ENCODE data around the gene SCAPER.
A peak's percentile ranks its signal among the peaks of the same experiment; 100 is the strongest.
"Not testable (repeated sequence)": the region's sequence is repeated elsewhere in the genome, so short reads cannot be mapped to it uniquely, and the experiment has no call there.

The SCAPER gene

DNA sequence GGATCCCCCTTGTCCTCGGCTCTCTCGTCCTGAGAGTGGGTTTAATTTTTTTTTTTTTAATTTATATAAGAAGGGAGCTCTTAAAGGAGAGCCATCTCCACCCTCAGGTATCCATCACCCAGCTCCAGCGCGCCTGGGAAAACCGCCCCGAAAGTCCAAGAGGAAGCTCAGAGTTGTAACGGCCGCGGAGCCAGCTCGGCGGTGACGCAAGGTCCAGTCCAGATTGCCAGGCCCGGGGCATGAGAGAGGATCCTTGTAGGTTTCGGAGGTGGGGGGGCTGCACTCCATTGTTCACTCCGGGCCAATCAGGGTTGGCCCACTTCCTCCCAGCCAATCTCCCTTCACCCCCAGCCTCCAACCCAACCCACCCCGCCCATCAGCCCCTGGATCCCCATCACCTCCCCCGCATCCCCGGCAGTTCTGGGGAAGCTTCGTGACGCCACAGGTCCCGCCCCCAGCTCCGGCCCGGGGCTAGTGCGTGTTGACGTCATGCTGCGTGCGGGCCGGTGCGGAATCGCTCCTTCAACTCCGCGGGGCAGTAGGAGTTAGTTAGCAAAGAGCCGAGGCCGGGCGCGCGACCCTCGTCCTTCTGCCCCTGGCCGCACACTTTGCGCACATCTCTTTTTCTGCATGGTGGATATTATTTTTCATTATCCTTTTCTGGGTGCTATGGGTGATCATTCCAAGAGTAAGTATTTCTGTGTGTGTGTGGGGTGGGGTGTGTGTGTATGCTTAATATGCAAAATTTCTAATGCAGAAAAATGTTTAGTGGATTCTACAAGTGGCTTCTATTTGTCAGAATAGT is 568.7 kb downstream of the SCAPER start, which contains the start of gene ISL2:
Gene ISL2 (plus strand): TSS at position 520 of the 805 bp plus-strand sequence. CDS start 111 bp downstream, at position 631.
- peak; percentile 94 for DNase-seq

DNA sequence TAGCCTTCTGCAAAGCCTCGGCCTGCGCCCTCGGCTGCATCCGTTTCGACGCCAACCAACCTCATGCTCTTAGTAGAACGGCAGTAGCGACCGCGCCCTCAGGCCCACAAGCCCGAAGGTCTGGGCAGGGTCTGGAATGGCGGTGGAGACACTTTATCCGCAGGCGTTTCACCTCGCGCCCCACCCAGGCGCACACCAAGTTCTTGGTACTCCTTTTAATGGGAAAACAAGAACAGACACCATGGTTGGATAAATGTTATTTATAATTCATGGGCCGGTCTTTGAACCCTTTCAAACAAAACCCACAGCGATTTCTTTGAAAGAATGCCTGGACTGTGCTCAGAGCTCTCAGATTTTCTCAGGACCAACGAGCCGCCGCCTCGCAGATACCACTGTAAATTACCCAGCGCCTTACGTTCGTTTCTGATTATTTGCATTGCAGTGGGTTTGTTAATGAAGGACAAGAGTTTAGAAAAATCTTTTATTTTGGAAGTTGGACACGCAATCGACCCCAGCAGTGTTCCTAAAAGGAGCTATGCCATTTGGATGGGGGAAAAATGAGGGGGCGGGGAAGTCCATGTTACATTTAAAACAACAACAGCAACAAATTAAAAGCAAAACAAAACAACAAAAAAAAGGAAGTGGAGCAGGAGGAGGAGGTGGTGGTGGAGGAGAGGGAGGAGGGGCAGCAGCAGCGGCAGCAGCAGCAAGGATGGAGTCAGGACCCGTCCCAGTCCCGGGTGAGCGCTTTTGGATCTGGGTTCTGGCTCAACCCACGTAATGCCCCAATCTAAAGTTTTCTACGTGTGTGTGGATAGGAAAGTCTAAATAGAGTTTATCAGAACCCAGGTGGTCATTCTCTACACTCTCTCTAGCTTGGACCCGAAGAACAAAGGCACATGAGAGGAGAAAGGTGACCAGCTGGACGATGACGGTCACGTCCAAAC is 569.6 kb downstream of the SCAPER start:
- peak; percentile 80 for DNase-seq

DNA sequence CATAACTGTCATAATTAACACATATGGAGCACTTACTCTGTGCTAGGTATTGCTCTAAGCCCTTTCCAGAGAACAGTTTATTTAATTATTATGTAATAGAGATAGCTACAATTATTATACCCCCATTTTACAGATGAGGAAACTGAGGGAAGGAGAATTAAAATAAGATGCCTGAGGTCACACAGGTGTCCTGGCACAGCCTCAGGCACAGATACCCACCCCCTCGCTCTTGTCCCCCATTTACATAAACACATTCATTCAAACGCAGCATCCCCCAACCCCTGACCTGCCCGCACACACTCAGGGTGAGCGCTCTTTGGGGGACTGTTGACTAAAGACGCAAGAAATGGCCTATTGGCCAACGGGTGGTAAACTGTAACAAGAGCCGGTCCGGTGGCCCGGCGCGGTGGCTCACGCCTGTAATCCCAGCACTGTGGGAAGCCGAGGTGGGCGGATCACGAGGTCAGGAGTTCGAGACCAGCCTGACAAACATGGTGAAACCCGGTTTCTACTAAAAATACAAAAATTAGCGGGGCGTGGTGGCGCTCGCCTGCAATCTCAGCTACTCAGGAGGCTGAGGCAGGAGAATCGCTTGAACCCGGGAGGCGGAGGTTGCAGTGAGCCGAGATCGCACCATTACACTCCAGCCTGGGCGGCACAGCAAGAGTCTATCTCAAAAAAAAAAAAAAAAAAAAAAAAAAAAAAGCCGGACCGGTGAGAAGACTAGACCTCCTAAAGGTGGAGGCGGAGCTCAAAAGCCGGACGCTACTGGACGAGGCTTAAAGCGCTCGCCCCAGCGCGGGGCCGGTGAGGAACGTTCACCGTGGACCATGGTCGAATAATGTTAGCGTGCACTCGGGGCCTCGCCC is 570.5 kb downstream of the SCAPER start:
- DNase-seq = no peak

DNA sequence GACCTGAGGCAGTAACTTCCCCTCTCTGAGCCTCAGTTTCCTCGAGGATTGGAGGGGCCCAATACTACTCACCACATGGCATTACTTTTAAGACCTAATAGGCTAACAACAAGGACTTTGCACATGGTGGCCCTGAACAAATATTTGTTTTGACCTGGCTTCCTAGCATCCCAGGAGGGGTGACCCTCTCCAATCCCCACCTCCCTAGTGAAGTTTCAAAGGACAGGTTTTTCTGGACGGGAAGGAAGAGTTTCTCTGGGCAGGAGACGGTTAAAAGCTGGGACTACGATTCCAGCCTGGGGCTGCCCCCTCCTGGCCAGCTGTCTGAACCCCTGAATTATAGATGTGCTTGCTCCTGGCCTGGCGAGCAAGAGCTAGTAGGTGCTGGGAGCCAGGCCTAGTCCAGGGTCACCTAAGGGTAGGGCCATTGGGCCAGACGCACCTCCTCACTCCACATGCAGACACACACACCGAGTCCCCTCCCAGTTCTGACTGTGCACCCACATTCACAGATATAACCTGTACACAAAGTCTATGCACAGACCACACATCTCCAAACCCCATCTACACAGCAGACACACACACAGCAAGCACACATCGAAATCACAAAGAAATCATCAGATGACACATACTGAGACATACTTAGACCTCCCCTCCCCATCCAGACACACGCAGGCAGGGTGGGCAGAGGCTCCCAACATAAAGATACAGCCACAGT is 571.3 kb downstream of the SCAPER start:
- peak; percentile 22 for DNase-seq

DNA sequence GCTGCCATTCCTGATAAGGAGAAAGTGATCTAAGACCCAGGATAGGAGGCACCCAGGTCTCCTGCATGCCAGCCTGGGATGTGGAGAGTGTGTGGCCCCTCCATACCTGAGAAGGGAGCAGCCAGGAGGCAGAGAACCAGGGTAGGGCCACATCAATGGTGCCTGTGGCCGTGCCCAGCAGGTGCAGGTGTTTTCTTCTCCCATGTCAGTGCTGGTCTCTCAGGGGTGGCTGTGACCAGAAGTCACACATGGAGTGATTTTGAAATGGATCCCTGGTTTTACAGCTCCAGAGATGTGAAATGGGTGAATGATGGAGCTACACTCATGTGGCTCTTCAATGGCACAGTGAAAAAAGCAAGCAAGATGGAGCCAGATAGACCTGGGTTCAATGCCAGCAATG is 571.8 kb downstream of the SCAPER start:
- DNase-seq = no peak

DNA sequence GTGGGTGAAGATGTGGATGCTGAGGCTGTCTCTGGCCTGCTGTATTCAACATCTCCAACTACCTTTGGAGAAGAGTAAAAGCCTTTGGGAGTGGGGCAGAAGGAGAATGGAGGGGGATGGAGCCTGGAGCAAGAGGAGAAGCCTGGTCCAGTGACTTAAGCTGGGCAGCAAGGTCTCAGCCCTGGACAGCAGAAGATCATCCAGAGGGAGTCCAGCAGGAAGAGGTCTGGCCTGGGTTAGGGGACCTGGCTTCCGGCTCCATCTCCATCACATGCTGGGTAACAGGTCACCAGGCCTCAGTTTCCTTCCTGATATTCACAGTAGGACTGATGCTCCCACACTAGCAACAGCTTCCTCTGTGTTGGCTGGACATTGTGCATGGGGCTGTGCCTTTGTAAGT is 572.3 kb downstream of the SCAPER start:
- DNase-seq = no peak

DNA sequence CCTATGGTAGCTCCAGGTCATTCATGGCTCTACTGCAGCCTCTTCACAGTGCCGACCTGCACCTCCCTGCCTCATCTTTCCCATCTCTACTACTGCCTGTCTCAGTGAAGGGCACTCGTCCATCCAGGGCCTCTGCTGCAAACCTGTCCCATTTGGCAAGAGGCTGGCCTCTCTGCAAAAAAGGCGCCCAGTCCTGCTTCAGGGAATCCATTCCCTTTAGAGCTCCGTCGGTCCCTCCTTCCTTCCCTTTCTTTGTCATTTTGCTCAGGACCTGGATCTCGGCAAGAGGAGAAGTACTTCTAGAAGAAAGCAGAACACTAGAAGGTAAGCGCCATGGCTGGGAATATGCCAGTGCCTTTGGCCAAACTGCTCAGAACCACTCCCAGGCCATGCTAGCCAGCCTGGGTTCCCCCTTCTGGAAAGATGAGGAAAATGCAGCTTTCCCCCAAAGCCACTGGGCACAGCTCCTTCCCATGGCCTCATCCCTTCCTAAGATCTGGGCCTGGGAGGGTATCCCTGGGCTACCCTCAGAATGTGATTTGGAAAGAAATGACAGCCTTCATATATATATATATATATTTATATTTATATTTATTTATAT is 575.0 kb downstream of the SCAPER start:
- DNase-seq = peak; percentile 54

DNA sequence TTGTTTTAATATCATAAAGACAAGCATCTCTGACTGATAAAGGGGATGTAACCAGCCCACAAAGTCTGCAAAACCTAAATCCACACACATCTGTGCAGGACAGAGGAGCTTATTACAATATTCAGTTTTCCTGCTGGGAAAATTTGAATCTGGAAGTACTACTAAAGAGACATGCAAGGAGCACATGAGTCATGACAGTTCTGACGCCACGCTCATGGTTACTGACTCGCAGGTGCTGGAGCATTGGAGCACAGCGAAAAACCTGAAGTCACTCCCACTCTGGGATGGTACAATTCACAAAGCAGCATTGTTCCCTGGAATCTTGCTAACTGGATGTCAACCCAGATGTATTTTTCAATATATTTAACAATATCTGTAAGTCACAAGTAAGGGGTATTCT is 576.2 kb downstream of the SCAPER start:
- DNase-seq = peak; percentile 28

DNA sequence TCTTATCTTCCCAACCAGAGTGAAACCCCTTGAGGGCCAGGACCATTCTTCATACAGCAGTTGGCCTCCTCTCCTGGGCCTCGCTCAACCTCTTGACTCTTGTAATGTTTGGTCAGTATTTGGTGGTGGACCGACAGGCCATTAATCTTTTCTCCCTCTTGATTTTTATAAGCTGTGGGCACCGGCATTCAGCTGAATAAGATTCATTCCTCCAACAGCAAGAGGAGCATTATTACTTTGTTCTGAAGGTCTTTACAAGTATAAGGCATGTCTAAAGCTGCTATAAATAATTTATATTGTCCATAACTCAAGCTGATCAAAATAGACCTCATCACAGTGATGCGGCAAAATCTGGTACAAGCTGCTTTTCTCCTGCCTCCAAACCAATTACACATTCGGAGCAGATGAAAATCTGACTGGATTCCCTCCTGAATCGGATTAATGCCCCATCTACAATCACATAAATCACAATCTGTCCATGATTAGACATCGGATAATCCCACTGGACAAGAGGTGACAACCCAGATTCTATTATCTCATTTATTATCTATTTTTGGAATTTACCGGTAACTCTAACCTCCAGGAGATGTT is 576.9 kb downstream of the SCAPER start:
- DNase-seq = no peak

DNA sequence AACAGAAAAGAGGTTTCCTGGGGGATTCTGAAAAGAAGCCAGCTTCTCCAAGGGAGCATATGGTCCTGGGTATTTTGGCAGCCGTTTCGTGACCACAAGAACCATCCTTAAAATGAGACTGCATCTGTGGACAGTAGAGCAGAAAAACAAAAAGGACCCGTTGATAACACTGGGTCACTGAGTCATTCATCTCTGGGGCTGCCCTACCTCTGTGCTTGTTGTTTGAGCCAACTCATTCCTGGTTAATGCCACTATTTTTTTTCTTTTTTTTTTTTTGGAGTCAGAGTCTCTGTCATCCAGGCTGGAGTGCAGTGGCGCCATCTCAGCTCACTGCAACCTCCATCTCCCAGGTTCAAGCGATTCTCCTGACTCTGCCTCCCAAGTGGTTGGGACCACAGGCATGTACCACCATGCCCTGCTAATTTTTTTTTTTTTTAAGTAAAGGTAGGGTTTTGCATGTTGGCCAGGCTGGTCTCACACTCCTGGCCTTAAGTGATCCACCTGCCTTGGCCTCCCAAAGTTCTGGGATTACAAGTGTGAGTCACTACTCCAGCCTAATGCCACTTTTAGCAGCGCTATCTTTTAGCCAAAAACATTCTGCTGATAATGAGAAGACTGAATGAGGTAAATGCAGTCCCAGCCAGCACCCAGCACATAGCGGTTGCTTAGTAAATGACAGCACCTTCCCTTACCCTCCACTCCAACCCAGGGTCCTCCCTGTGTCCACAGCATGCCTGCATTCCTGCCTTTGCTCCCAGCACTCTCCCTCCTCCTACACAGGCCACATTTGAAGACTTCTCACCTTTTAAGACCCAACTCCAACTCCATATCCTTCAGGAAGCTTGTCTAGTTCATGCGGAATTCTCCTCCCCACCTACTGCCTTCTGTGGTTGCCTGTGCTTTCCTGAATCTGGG is 577.7 kb downstream of the SCAPER start:
- DNase-seq = no peak

DNA sequence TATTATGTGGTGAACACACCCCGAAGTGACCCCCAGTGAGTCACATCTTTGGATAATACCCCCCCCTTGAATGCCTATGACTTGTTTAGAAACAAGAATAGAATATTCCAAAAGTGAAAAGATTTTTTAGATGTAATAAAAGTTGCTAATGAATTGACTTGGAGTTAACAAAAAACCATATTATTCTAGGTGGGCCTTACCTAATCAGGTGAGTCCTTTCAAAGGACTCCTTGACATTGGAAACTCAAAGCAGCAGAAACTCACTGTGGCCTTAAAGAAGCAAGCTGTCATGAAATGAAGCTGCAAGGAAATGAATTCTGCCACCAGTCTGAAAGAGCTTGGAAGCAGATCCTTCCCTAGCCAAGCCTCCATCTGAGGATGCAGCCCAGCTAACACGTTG is 579.4 kb downstream of the SCAPER start:
- DNase-seq = no peak

DNA sequence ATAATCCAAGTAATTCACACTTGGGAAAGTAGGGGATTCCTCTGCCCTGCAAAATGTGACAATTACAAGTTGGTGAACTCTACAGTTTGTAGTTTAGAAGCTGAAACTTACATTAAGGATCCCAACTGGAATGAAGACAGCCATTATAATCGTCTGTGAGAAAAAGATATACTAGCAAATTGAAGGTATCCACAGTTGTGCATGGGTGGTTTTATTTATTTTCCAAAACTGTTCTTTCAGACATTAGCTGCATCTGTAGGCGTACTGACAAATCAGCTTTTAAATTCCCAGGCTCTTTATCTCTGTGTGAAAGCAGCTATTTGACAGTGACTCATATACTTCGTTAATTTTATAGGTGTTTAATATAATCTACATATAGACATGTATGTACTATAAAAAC is 581.1 kb downstream of the SCAPER start:
- DNase-seq = no peak

DNA sequence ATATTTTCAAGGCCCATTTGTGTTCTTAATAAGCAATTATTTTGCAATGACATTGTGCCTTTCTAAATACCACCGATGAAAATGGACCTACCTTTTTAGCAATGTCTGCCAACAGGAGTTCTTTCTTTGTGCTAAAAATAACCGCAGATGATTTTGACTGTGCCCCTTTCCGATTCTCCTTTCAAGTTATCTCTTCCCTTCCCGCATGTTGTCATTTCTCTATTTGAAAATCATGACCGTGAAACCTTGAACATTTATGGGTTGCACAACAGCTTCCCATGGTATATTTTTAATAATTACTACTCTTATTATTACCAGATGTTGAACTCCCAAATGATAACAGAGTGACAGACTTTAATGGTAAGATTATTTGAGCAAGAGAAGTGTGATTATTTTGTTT is 583.5 kb downstream of the SCAPER start:
- no peak for DNase-seq

DNA sequence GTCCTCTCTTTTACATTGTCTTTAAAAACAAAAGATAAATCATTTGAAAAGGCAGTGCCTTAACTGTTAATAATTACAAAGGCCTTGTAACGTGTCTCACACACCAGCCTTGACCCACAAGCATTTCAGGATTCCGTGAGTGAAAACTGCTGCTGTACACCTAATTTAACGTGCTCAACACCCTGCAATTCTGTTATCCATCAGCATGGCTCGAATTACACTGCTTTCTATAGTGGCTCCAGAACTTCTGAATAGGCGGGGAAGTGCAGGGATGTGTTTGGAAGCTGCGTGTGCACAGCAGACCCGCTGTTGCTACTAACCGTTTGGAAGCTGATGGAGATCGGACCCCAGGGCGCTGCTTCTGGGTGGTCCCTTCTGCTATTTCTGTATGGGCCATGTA is 584.0 kb downstream of the SCAPER start:
- no peak for DNase-seq

DNA sequence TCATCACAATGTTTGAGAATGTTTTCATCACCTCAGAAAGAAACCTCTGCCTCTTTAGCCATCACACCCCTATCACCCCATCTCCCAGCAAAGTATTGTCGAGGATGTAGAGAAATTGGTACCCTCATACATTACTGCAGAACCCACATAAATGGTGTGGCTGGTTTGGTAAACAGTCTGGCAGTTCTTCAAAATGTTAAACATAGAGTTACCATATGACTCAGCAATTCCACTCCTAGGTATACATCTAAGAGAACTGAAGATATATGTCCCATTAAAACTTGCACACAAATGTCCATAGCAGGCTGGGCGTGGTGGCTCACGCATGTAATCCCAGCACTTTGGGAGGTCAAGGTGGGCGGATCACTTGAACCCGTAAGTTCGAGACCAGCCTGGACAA is 585.1 kb downstream of the SCAPER start:
- no peak for DNase-seq

DNA sequence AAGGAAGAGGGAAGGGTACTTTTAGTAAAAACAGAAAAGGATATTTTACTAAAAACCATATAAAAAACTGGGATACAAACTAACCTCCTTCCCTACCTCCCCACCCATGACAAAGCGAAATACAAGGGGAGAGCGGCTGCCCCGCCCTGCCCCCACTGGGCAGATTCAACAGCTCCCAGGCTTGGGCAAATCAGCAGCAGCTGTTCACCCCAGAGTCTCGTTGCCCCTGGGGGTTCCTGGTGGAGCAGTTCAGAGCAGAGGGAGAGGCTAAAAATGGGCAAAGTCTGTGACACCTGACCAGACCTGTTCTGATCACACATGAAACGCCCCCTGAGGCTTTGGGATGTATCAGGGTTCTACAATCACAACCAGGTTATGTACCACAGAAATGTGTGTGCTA is 591.4 kb downstream of the SCAPER start:
- no peak for DNase-seq

DNA sequence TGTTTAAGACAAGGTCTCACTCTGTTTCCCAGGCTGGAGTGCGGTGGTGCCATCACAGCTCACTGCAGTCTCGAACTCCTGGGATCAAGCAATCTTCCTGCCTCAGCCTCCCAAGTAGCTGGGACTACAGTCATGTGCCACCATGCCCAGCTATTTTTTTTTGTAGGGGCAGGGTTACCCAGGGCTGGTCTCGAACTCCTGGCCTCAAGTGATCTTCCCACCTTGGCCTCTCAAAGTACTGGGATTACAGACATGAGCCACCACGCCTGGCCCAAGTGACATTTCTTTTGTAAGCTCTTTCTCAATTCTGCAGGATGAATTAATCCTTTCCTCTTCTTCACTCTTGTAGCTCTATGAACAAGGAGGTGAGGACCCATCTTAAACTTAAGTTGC is 592.0 kb downstream of the SCAPER start:
- not testable (repeated sequence) for DNase-seq

DNA sequence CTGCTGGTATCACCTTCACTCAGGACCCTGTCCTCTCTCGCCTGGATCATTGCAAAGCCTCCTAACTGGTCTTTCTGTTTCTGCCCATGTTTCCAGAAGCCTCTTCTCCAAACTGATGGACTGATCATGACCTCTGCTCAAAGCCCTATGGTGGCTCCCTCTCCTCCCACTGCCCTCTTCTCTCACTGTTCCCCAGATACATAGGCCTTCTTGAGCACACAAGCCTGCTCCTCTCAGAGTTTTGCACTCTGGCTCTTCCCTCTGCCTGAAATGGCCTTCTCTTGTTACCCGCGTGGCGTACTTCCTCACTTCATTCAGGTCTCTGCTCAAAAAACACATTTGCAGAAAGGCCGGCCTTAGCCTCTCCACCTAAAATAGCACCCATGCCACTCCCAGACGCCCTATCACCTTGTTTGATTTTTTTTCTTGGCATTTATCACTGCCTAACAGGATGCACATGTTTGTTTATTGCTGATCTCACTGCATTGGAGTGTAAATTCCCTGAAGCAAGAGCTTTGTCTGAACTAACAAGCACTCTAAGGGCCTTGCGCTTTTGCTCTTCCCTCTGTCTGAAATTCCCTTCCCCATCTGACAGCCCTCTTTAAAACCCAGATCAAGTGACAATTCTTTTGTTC is 592.5 kb downstream of the SCAPER start:
- peak; percentile 76 for DNase-seq

DNA sequence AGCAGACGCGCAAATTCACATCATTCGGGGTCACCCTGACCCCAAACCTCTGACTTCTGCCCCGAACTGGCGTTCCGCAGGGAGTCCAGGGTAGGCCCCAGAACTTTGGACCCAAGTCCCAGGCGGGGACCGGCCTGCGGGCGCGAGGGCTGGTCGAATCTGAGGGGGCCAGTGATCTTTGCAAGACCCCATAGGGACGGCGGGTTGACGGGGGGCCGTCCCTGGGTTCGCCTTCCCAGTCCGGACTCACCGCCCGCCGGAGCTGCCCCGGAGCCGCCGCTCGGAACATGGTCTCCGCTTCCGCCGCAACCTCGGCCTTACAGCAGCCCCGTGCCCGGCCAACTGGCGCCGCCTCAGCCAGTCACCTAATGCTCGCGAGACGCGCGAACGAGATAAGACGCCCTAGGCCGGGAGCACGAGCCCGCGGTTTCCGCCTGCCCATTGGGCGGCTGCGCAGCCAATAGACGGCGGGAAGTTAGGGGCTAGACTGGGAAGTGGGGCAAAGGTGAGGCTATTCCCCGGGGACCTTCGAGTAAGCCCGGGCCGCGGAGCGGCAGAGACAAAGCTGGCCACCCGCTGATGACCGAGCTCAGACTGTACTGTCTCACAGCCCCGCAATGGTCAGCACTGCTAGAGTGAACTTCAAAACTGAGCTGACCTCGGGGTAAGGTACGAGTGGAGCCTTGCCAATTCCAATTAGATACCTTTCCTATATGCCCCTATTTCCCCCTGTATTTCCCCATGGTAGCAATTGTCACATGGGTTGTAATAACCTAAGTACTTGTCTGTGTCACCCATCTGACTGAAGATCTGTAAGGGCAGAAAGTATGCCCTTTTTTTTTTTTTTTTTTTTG is 593.8 kb downstream of the SCAPER start, which contains the start of gene ETFA:
Gene ETFA (minus strand): TSS at position 370 of the 854 bp plus-strand sequence. CDS start 81 bp downstream, at position 289.
- peak; percentile 97 for DNase-seq
